SU-DHL-6 (cell line): ENCODE results near the gene ADAM10.

Source experiments
- H2AFZ ChIP-seq: fragments of 200-600 bp; sonication (generic); 2 replicates; pipeline ENCODE4 v1.6.1; 2014; ENCODE audit warnings: low read depth, mild to moderate bottlenecking, moderate library complexity, mixed read lengths, antibody characterized with exemption, low read length; ENCODE audit not compliant: severe bottlenecking
- H3F3A ChIP-seq: fragments of 200-600 bp; shearing (Covaris generic); 2 replicates; pipeline ENCODE4 v1.6.0; 2016; ENCODE audit warnings: antibody characterized with exemption, mild to moderate bottlenecking; ENCODE audit not compliant: insufficient read depth
- H3K27ac ChIP-seq: fragments of 200-600 bp; sonication (generic); 2 replicates; pipeline ENCODE4 v1.5.1; 2016; ENCODE audit warnings: low read depth, mild to moderate bottlenecking, low read length, moderate library complexity, mixed read lengths
- H3K27me3 ChIP-seq: fragments of 200-600 bp; sonication (generic), shearing (Covaris generic); 2 replicates; pipeline ENCODE4 v1.6.0; 2014; ENCODE audit warnings: mild to moderate bottlenecking, low read length
- H3K36me3 ChIP-seq: fragments of 200-600 bp; sonication (generic); 2 replicates; pipeline ENCODE4 v1.6.1; 2014; ENCODE audit warnings: mild to moderate bottlenecking, low read length, mixed read lengths
- H3K4me2 ChIP-seq: fragments of 300-600, 200-600 bp; shearing (Covaris generic), sonication (generic); 2 replicates; pipeline ENCODE4 v1.6.0; 2014; ENCODE audit warnings: low read length, low read depth, mild to moderate bottlenecking; ENCODE audit not compliant: poor library complexity, severe bottlenecking
- H3K4me3 ChIP-seq: fragments of 200-600 bp; sonication (generic); 2 replicates; pipeline ENCODE4 v1.5.1; 2014; ENCODE audit warnings: antibody characterized with exemption, low read length, mild to moderate bottlenecking, mixed read lengths; ENCODE audit not compliant: insufficient read depth, poor library complexity, severe bottlenecking
- H3K79me2 ChIP-seq: fragments of 200-600 bp; sonication (generic); 2 replicates; pipeline ENCODE4 v1.6.1; 2014; ENCODE audit warnings: mild to moderate bottlenecking, low read length, moderate library complexity; ENCODE audit not compliant: insufficient read depth
- H3K9ac ChIP-seq: fragments of 200-600 bp; sonication (generic); 2 replicates; pipeline ENCODE4 v1.7.0; 2014; ENCODE audit warnings: mild to moderate bottlenecking, low read length
- H3K9me2 ChIP-seq: fragments of 200-600 bp; sonication (generic); replicated peaks from 2 replicates; pipeline ENCODE4 v1.6.1; 2014; ENCODE audit warnings: low read length; ENCODE audit not compliant: insufficient read depth
- H3K9me3 ChIP-seq: fragments of 200-600 bp; sonication (generic); 2 replicates; pipeline ENCODE4 v1.6.1; 2014; ENCODE audit warnings: low read length, mixed read lengths; ENCODE audit not compliant: insufficient read depth
- H4K20me1 ChIP-seq: fragments of 200-600 bp; sonication (generic); 2 replicates; pipeline ENCODE4 v1.6.1; 2014; ENCODE audit warnings: low read depth, mild to moderate bottlenecking, antibody characterized with exemption, low read length, moderate library complexity, mixed read lengths
- EZH2phosphoT487 ChIP-seq: fragments of 200-600 bp; sonication (generic), shearing (Covaris generic); conservative IDR thresholded peaks from 2 replicates; pipeline ENCODE4 v1.6.1; 2018; ENCODE audit warnings: mild to moderate bottlenecking, antibody characterized with exemption, low read length, moderate library complexity, mixed read lengths
- TF ChIP-seq, protein P1 (sequence below): fragments of 200-600 bp; sonication (generic); IDR thresholded peaks from one replicate; pipeline ENCODE4 v1.5.1; 2017; ENCODE audit warnings: antibody characterized with exemption, mild to moderate bottlenecking, low read length, moderate library complexity; ENCODE audit not compliant: insufficient read depth, poor library complexity, severe bottlenecking

The ADAM10 gene

DNA sequence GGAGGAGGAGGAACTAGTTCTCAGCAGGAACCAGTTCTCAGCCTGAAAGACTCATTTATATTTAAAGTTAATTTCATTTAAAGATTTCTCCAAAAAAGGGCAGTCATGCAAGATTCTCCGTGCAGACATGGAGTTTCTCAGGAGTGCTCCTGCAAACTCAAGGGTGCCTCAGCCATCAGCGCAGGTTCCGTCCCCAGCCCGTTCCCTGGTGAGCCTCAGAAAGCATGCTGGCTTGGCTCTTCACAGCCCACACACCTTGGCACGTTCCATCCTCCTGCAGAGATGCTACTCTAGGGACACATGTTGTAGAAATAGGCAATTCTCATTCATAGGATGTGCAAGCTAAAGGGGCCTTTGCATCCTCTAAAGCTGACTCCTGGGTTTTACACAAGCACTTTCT, 194.7 kb downstream of the ADAM10 start:
- Histone ChIP-seq H3K27ac (no peak overlapping the region), H2AFZ (no peak overlapping the region), H3K9me3 (no peaks in the 10 kb centered on the region), H3K4me3 (no peak overlapping the region), H3F3A (no peaks in the 10 kb centered on the region), H4K20me1 (no peaks in the 10 kb centered on the region), H3K9ac (no peak overlapping the region), H3K27me3 (no peaks in the 10 kb centered on the region), H3K4me2 (no peak overlapping the region), H3K79me2 (no peaks in the 10 kb centered on the region), H3K9me2 (no peaks in the 10 kb centered on the region), H3K36me3 (no peaks in the 10 kb centered on the region)
- TF ChIP-seq, protein P1, sequence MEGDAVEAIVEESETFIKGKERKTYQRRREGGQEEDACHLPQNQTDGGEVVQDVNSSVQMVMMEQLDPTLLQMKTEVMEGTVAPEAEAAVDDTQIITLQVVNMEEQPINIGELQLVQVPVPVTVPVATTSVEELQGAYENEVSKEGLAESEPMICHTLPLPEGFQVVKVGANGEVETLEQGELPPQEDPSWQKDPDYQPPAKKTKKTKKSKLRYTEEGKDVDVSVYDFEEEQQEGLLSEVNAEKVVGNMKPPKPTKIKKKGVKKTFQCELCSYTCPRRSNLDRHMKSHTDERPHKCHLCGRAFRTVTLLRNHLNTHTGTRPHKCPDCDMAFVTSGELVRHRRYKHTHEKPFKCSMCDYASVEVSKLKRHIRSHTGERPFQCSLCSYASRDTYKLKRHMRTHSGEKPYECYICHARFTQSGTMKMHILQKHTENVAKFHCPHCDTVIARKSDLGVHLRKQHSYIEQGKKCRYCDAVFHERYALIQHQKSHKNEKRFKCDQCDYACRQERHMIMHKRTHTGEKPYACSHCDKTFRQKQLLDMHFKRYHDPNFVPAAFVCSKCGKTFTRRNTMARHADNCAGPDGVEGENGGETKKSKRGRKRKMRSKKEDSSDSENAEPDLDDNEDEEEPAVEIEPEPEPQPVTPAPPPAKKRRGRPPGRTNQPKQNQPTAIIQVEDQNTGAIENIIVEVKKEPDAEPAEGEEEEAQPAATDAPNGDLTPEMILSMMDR, result no peak
- TF ChIP-seq EZH2phosphoT487, result no peak

DNA sequence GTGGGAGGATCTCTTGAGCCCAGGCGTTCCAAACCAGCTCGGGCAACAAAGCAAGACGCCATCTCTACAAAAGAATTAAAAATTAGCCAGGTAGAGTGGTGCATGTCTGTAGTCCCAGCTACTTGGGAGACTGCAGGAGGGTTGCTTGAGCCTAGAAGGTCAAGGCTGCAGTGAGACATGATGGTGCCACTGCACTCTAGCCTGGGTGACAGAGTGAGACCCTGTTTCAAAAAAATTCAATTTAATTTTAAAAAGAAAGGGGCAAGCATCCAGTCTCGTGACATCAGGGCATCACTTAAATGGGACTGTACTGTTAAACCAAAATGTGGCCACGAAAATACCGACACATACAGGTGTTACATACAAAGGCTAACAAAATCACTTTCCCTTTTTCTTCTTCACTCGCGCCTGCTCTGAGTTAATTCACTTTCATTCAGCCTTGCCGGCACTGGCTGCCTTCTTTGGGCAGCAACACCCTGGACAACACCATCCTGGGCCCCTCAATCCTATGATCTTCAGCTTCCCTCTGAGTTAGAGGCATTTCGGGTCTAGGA, 196.1 kb downstream of the ADAM10 start:
- no peaks in the 10 kb centered on the region for H4K20me1 ChIP-seq
- H3K4me3 ChIP-seq, result no peak overlapping the region
- no peaks in the 10 kb centered on the region for H3K36me3 ChIP-seq
- H3K4me2 ChIP-seq, result no peak overlapping the region
- no peaks in the 10 kb centered on the region for H3K9me3 ChIP-seq
- H3K27me3 ChIP-seq, result no peaks in the 10 kb centered on the region
- no peak overlapping the region for H3K27ac ChIP-seq
- H3K9ac ChIP-seq, result no peak overlapping the region
- no peaks in the 10 kb centered on the region for H3K79me2 ChIP-seq
- H3K9me2 ChIP-seq, result no peaks in the 10 kb centered on the region
- H3F3A ChIP-seq, result no peaks in the 10 kb centered on the region
- TF ChIP-seq, protein P1, result no peak
- no peak for TF ChIP-seq EZH2phosphoT487
- no peak overlapping the region for H2AFZ ChIP-seq

DNA sequence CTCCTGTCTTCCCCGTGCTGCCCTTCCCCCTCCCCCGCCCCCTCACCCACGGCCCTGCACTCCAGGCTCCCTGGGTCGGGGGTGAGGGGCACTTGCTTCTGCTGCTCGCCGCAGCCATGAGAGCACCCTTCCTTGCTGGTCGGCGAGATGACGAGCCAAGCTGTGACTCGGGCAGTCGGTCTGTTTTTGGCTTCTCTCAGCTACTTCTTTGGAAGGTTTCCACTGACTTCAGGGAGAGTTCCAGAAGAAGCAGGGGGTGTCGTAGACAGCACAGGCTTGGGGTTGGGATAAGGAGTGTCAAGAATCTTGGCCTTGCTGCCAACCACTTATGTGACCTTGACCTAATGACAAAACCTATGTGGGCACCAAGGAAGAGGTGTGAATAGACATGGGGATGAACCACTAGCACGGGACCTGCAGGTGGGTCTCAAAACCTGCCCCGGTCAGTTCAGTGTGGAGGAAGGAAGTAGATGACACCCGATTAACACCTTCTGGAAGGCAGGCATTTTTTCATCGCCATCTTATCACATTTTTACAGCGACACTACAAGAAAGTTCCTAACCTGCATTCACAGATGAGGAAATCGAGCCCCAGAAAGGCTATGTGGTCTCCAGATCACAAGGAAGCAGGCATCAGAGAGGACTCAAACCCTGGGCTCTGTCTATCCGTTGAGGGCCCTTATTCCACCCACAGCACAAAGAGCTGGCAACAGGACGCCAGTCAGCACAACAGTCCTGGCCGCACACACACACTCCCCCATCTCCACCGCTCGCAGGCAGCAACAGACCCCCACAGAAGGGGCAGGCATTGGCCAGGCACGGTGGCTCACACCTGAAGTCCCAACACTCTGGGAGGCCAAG, 196.8 kb downstream of the ADAM10 start:
- Histone ChIP-seq H4K20me1 (no peaks in the 10 kb centered on the region), H3K9me2 (no peaks in the 10 kb centered on the region), H2AFZ (no peak overlapping the region), H3K36me3 (no peaks in the 10 kb centered on the region), H3K27me3 (no peaks in the 10 kb centered on the region), H3K9me3 (no peaks in the 10 kb centered on the region), H3K4me2 (no peak overlapping the region), H3K27ac (no peak overlapping the region), H3K9ac (no peak overlapping the region), H3K4me3 (no peak overlapping the region), H3K79me2 (no peaks in the 10 kb centered on the region), H3F3A (no peaks in the 10 kb centered on the region)
- TF ChIP-seq, protein P1, result no peak
- TF ChIP-seq EZH2phosphoT487, result no peak
